ENCODE results near the gene BCL7C.
"Not testable (repeated sequence)": the region's sequence is repeated elsewhere in the genome, so short reads cannot be mapped to it uniquely, and the experiment has no call there.

The BCL7C gene

DNA sequence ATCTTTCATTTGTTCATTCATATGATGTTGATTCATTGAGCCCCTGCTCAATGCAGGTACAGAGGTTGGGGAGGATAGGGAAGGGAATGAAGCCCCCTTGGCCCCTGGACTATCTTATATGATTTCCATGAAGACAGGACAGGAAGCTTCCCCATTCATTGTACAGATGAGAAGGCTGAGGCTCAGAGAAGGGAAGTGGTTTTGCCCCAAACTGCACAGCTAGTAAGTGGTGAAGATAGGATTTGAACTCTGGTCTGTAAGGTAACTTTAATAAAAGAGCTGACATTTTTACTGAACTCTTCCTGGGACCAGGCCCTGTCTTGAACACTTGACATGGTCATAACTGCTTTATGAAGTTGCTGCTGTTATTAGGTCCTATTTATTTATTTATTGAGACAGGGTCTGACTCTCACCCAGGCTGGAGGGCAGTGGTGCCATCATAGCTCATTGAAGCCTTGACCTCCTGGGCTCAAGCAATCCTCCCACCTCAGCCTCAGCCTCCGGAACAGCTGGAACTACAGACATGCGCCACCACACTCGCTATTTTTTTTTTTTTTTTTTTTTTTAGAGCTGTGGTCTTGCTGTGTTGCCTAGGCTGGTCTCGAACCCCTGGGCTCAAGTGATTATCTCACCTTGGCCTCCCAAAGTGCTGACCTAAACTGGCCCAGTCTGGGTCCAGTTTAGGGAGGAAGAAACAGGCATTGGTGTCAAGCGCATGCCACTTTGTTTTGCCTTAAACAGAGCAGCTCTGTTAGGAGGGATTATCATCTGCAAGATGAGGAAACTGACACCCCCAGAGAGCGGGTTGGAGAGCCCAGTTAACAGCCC lies 7.5 kb upstream of the BCL7C start:
- intact Hi-C loops (cut with DNase I): no loop called here
- no peak for DNase-seq

GRCh38 chr16:30900588-30900987 lies 6.7 kb upstream of the BCL7C start:
- DNase-seq: no peak
- intact Hi-C loops (cut with DNase I): no loop called here

- intact Hi-C loops (cut with DNase I): no loop called here
- no peak for DNase-seq
Observed at GRCh38 chr16:30899794-30900193, 5.9 kb upstream of the BCL7C start.

- intact Hi-C loops (cut with DNase I): loop anchor here (2.0 kb wide), 1 partner anchor 20 kb away; no protein-coding TSS in a partner anchor
Observed at GRCh38 chr16:30896889-30897733, 3.2 kb upstream of the BCL7C start.

DNA sequence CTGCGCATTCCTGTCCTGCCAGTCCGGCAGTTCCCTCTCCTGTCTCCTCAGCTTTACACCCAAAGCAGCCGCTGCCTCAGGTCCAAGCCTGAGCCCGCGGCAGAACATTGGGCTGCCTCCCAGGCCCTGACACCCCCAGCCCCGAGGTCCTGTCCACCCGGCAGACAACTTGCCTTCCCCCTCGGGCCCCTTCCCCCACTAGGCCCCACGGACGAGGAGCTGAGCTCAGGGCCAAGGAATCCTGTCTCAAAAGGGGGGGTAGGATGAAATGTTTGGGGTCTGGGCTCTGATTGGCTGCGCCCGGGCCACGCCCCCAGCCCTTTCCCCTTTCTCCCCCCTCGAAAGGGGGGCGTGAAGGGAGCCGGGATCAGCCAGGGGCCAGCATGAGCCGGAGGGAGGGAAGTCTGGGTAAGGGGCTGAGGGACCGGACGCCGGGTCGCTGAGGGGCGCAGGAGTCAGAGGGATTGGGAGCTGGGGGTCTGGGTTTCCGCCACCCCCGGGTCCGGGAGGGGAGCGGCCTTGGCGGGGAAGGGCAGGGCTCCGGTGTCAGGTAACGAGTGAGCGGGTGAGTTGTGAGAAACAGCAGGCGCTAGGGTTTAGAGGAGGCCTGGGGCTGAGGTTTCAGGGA lies 2.5 kb upstream of the BCL7C start, which contains the start of gene CTF1:
TSS of gene CTF1 (plus strand) at position 354 of the 628 bp plus-strand sequence. CDS start at position 384, 30 bp downstream.
- intact Hi-C loops (cut with DNase I): loop anchor here (2.0 kb wide), 1 partner anchor 20 kb away; no protein-coding TSS in a partner anchor

More at GRCh38 chr16:30896889-30897733, 3.2 kb upstream of the BCL7C start:
- DNase-seq: peak; percentile 87 to 97 (median 92)

GRCh38 chr16:30895627-30896260 lies 1.9 kb upstream of the BCL7C start:
- DNase-seq: no peak
- intact Hi-C loops (cut with DNase I): loop anchor here (2.0 kb wide), 2 partner anchors 19 to 27 kb away; partner anchors contain the start of gene FBXL19

More for the DNA sequence above, 2.5 kb upstream of the BCL7C start, which contains the start of gene CTF1:
- DNase-seq: peak; percentile 35 to 86 (median 67)

DNA sequence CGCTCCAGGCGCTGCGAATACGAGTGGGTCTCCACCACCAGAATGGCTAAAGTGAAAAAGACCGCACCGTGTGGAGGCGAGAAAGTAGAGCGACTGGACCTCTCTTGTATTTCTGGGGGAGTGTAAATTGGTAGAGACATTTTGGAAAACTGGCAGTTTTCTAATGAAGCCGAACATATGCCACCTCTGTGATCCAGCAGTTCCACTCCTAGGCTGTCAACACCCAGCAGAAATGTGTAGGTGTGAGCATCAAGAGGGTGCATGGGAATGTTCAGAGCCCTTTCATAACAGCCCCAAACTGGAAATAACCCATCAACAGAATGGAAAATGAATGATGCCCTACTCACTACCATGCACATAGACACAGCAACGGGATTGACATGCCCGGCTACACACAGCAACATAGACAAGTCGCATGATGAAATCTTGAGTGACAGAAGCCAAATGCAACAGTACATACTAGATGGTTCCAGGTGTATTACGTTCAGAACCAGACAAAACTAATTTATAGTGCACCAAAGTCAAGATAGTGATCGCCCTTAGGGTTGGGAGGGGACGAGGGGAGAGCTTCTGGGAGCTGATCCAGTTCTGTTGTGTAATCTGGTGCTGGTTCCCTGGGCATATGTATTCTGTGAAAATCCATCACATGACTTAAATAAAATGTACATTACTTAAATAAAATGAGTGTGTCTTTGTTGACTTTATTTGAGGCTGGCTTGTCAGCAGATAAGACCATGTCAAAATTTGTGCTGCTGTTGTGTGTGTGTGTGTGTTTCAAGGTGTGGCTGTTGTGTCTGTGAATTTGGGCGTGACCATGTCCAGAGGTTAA lies 877 bp upstream of the BCL7C start:
- DNase-seq: peak in 21 of 42 donors; percentile 11 to 75 (median 48)
- intact Hi-C loops (cut with DNase I): loop anchor here (2.0 kb wide), 1 partner anchor 28 kb away; the partner anchor contains the start of gene FBXL19

- peak in 3 of 42 donors; percentile 10 to 15 (median 13) for DNase-seq
- intact Hi-C loops (cut with DNase I): no loop called here
Observed at GRCh38 chr16:30893417-30893743, 497 bp downstream of the BCL7C start.

DNA sequence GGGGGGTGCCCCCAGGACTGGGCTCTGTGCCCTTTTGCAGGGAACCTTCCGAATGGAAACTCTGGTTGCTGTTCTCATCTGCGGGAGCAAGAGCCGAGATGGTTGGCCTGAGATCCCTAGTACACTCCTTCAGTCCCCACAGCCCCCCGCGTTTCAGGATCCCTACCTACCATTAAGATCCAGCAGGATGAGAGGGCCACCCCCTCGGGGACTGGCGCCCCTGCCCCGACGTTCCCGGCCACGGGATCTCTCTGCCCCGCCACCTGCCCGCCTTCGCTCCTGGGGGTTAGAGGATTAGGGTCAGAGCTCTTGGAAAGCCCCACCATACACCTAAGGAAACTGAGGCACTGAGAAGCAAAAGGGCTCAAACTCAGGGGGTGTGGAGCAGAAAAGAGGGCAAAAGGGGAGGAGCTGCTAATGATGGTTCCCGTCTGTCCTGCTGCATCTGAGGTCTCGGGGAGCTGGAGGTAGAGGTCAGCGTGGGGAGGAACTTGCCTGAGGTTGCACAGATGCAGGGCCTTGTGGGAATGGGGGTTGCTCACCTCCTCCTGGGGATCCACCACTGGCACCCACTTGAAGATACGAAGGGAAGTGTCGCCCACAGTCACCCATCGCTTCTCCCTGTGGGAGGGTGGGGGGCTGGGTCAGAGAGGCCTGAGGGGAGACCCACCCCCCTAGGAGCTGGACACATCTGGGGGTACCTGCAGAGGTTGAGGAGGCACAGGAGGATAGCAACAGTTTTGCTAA lies 1.0 kb downstream of the BCL7C start:
- DNase-seq: peak in 1 of 42 donors; percentile 38
- intact Hi-C loops (cut with DNase I): no loop called here

- DNase-seq; intact Hi-C loops (cut with DNase I): not testable (repeated sequence)
Observed at GRCh38 chr16:30891043-30891823, 2.6 kb downstream of the BCL7C start.

GRCh38 chr16:30889721-30890120 lies 4.2 kb downstream of the BCL7C start:
- intact Hi-C loops (cut with DNase I): no loop called here
- no peak for DNase-seq

- intact Hi-C loops (cut with DNase I): no loop called here
- DNase-seq: no peak
Observed at GRCh38 chr16:30888856-30889499, 4.9 kb downstream of the BCL7C start.

DNA sequence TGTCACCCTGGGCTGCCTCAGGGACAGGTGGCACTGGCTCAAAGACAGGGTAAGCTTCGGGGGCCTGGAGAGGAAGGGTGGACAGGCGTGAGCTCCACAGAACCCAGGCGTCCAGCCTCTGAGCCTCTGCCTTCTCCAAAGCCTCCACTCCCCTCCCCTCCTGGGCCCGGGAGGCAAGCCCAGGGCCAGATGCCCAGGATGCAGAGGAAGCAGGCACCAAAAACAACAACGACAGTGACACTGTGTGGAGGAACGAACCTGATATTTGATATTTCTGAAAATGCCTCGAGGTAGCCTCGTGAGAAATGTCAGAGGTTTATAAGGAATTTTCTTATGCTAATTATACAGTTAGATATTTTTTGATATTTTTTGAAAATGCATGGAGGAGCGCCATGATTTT lies 6.0 kb downstream of the BCL7C start:
- intact Hi-C loops (cut with DNase I): no loop called here
- no peak for DNase-seq

DNA sequence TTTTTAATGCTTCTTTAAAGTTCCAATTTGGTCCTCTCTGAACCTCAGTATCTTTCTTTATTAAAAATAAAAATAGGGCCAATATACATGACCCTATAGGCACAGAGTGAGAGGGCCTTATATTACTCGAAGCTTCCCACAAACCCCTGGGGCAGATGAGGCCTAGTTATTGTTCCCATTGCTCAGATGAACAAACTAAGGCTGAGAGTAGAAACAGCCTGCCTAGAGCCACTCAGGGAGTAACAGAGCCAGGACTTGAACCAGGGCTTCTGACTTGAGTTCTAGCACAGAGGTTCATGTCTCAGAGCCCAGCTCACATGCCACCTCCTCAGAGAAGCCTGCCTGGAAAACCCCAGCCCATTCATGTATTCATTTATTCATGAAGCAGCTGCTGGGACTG lies 7.7 kb downstream of the BCL7C start:
- DNase-seq: no peak
- intact Hi-C loops (cut with DNase I): no loop called here

DNA sequence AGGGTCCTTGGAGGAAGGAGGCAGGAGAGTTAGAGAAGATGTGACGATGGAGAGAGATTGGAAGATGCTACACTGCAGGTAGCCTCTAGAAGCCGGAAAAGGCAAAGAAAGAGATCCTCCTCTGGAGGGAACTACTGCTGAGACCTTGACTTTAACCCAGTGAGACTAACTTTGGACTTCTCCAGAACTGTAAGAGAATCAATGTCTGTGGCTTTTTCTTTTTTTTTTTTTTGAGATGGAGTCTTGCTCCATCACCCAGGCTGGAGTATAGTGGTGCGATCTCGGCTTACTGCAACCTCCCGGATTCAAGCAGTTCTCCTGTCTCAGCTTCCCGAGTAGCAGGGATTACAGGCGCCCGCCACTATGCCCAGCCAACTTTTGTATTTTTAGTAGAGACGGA lies 8.7 kb downstream of the BCL7C start:
- DNase-seq: no peak
- intact Hi-C loops (cut with DNase I): no loop called here

- intact Hi-C loops (cut with DNase I): no loop called here
- no peak for DNase-seq
Observed at GRCh38 chr16:30884760-30885159, 9.1 kb downstream of the BCL7C start.
